CD14-positive monocyte (primary cell): ENCODE results near the gene CYTH3. TPM values are rescaled to one million over a fixed set of nuclear protein-coding genes. Genes with fewer than 3 reads are reported as not detected.

Experiments used
- DNase-seq, 3 donors: peaks; one replicate each; pipeline ENCODE4 v3.0.0-alpha.2; 2011 to 2022
- H2AFZ ChIP-seq: 2 replicates; pipeline ENCODE4 v1.6.0; 2012; ENCODE audit warnings: mild to moderate bottlenecking, low read depth, low read length, inconsistent platforms; ENCODE audit not compliant: insufficient read depth, poor library complexity, severe bottlenecking
- H3K27ac ChIP-seq, 2 donors: 1 replicate in 1 of 2; 2 replicates in 1 of 2; pipeline ENCODE4 v1.5.1; 2012 to 2013; ENCODE audit warnings: low read length in 2 of 2, control low read depth in 1 of 2, inconsistent platforms in 1 of 2, low read depth in 1 of 2, mild to moderate bottlenecking in 1 of 2
- H3K27me3 ChIP-seq, 2 donors: one replicate each; pipeline versions ENCODE4 v1.6.0 to v1.6.1; 2011 to 2013; ENCODE audit warnings: low read length in 2 of 2; ENCODE audit not compliant: control insufficient read depth in 2 of 2, insufficient read depth in 2 of 2
- H3K36me3 ChIP-seq, 2 donors: replicated peaks in 1 of 2; 1 replicate in 1 of 2; 2 replicates in 1 of 2; pipeline versions ENCODE4 v1.5.1 to v1.6.1; 2012 to 2013; ENCODE audit warnings: low read length in 2 of 2, control low read depth in 1 of 2, inconsistent platforms in 1 of 2, mild to moderate bottlenecking in 1 of 2; ENCODE audit not compliant: insufficient read depth in 2 of 2, control insufficient read depth in 1 of 2
- H3K4me1 ChIP-seq, 2 donors: 1 replicate in 1 of 2; 2 replicates in 1 of 2; pipeline versions ENCODE4 v1.5.1 to v1.6.1; 2012 to 2013; ENCODE audit warnings: low read length in 2 of 2, control low read depth in 1 of 2, inconsistent platforms in 1 of 2, mild to moderate bottlenecking in 1 of 2, moderate library complexity in 1 of 2; ENCODE audit not compliant: insufficient read depth in 2 of 2, control insufficient read depth in 1 of 2
- H3K4me2 ChIP-seq: replicated peaks from 2 replicates; pipeline ENCODE3; 2012; ENCODE audit warnings: low read length, moderate library complexity, mild to moderate bottlenecking; ENCODE audit not compliant: poor library complexity, severe bottlenecking; ENCODE audit errors: extremely low read depth
- H3K4me3 ChIP-seq, 3 experiments: fragments of 200-600 bp in 1 of 3; sonication (generic) in 1 of 3; replicated peaks in 1 of 3; 1 replicate in 2 of 3; 2 replicates in 1 of 3; pipeline ENCODE4 v1.5.1; 2011 to 2013; ENCODE audit warnings: low read length in 3 of 3, mild to moderate bottlenecking in 3 of 3, control low read depth in 2 of 3, low read depth in 2 of 3, inconsistent platforms in 1 of 3, moderate library complexity in 1 of 3
- H3K79me2 ChIP-seq: 2 replicates; pipeline ENCODE4 v1.6.0; 2012; ENCODE audit warnings: mild to moderate bottlenecking, control low read depth, inconsistent platforms, low read length, moderate library complexity; ENCODE audit not compliant: insufficient read depth
- H3K9ac ChIP-seq: 2 replicates; pipeline ENCODE4 v1.6.0; 2017; ENCODE audit warnings: low read length, mild to moderate bottlenecking; ENCODE audit not compliant: insufficient read depth, poor library complexity, severe bottlenecking
- H3K9me3 ChIP-seq, 2 donors: replicated peaks in 1 of 2; 1 replicate in 1 of 2; 2 replicates in 1 of 2; pipeline versions ENCODE4 v1.5.1 to v1.6.1; 2012 to 2013; ENCODE audit warnings: low read length in 2 of 2, control low read depth in 1 of 2; ENCODE audit not compliant: control insufficient read depth in 1 of 2, insufficient read depth in 1 of 2
- H4K20me1 ChIP-seq: 2 replicates; pipeline ENCODE4 v1.6.0; 2012; ENCODE audit warnings: mild to moderate bottlenecking, low read length, control low read depth, moderate library complexity; ENCODE audit not compliant: insufficient read depth
- H3K27ac Mint-ChIP-seq, 7 donors: one replicate each; pipeline ENCODE4 v1.8.0; 2020; ENCODE audit warnings: mild to moderate bottlenecking in 7 of 7, mixed read lengths in 7 of 7, moderate library complexity in 6 of 7, inconsistent platforms in 2 of 7
- H3K27me3 Mint-ChIP-seq, 3 donors: one replicate each; pipeline ENCODE4 v1.8.0; 2021 to 2022; ENCODE audit warnings: low read depth in 3 of 3, mild to moderate bottlenecking in 3 of 3, mixed read lengths in 3 of 3, moderate library complexity in 3 of 3, inconsistent platforms in 1 of 3
- H3K36me3 Mint-ChIP-seq, 2 donors: one replicate each; pipeline ENCODE4 v1.8.0; 2020; ENCODE audit warnings: mixed read lengths in 2 of 2, inconsistent platforms in 1 of 2, mild to moderate bottlenecking in 1 of 2
- H3K4me1 Mint-ChIP-seq: one replicate; pipeline ENCODE4 v1.8.0; 2020; ENCODE audit warnings: mild to moderate bottlenecking, mixed read lengths
- H3K4me3 Mint-ChIP-seq, 2 donors: one replicate each; pipeline ENCODE4 v1.8.0; 2020; ENCODE audit warnings: mild to moderate bottlenecking in 2 of 2, mixed read lengths in 2 of 2, moderate library complexity in 1 of 2
- H3K9me3 Mint-ChIP-seq, 7 donors: one replicate each; pipeline ENCODE4 v1.8.0; 2020 to 2022; ENCODE audit warnings: mixed read lengths in 7 of 7, mild to moderate bottlenecking in 6 of 7, moderate library complexity in 6 of 7, inconsistent platforms in 2 of 7
- whole genome bisulfite sequencing: methylation state at CpG from one replicate; pipeline ENCODE4 v1.1.5; 2013; ENCODE audit warnings: missing lambda C conversion rate; ENCODE audit not compliant: insufficient coverage; 5-methylcytosine and 5-hydroxymethylcytosine counted together
- intact Hi-C, 2 donors: fragments of 100-400 bp; cut with micrococcal nuclease; formaldehyde crosslinking; loops; one replicate each; pipeline versions ENCODE4 v1.15.0 to v1.15.1; 2023
- polyA plus RNA-seq, 3 donors: library from polyadenylated mRNA; depleted of rRNA in 1 of 3; unstranded in 2 of 3; stranded (reverse) in 1 of 3; fragments of 300-500 nt in 2 of 3; fragments of >200 nt in 1 of 3; fragmentation: Illumina TruSeq in 2 of 3; gene quantifications; 1 replicate in 2 of 3; 2 replicates in 1 of 3; pipeline ENCODE4 v1.2.3, GENCODE V29; 2012 to 2021
- TF ChIP-seq, protein P1 (sequence below): fragments of 200-600 bp; IDR thresholded peaks from one replicate; pipeline ENCODE4 v1.8.0; 2022; ENCODE audit warnings: antibody characterized with exemption, mild to moderate bottlenecking

Gene CYTH3
- polyA plus RNA-seq, 3 donors, result 1.3 to 8.5 (median 1.4) TPM

DNA sequence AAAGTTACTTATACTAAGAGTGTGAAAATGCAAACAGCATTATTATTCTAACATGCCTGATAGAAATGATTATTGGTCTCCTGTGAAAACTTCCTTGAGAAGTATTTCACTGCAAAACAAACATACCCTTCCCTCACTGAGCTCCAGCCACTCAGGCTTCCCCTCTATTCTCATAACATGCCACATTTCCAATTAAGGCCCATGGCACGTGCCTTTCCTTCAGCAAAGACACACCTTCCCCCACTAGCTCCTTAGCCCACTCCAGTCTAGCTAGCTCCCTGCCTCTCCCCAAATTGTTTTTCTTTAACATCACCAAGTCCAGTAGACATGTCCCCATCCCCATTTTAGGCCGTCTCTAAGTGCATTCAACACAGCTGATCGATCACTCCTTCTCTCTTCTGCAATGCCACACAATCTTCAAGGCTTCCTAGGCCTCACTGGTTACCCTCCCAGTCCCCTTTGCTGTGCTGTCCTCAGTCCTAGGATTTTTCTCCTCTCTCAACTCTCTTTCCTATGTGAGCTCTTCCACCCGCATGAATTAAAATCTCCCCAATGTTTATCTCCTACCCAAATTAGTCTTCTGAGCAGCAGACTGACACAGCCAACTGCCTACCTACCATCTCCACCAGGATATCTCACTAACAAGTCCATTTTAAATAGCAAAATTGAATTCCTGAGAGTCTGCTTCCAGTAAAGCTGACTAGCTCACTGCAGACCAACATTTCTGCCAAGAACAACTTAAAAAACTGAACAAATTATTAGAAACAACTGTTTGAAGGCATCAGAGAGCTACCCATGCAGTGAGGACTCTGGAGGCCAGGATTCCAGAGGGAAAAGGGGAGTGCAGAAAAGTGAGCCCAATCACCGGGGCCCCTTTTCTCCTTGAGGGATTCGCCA is 11.9 kb downstream of the CYTH3 start:
- H3K4me3 ChIP-seq, result no peak overlapping the region
- H3K4me1 ChIP-seq, result peaks cover 12 to 16% of the 10 kb centered on the region in 2 donors
- peaks cover 23% of the 10 kb centered on the region for H3K4me1 Mint-ChIP-seq
- no peaks in the 10 kb centered on the region for H3K9me3 Mint-ChIP-seq
- WGBS, result 93% methylated on average over 4 of the region's 6 CpGs
- intact Hi-C loops, result no loop called here
- no peak for DNase-seq
- H4K20me1 ChIP-seq, result peaks cover 25% of the 10 kb centered on the region
- H3K4me2 ChIP-seq, result no peak overlapping the region
- H3K79me2 ChIP-seq, result peaks cover 6% of the 10 kb centered on the region
- H3K27ac ChIP-seq, result no peak overlapping the region
- H3K36me3 Mint-ChIP-seq, result peaks cover 0 to 4% of the 10 kb centered on the region in 2 donors
- no peaks in the 10 kb centered on the region for H3K9me3 ChIP-seq
- H3K9ac ChIP-seq, result no peak overlapping the region
- no peak overlapping the region for H3K4me3 Mint-ChIP-seq
- no peak overlapping the region for H3K27ac Mint-ChIP-seq
- H2AFZ ChIP-seq, result no peak overlapping the region
- TF ChIP-seq, protein P1, sequence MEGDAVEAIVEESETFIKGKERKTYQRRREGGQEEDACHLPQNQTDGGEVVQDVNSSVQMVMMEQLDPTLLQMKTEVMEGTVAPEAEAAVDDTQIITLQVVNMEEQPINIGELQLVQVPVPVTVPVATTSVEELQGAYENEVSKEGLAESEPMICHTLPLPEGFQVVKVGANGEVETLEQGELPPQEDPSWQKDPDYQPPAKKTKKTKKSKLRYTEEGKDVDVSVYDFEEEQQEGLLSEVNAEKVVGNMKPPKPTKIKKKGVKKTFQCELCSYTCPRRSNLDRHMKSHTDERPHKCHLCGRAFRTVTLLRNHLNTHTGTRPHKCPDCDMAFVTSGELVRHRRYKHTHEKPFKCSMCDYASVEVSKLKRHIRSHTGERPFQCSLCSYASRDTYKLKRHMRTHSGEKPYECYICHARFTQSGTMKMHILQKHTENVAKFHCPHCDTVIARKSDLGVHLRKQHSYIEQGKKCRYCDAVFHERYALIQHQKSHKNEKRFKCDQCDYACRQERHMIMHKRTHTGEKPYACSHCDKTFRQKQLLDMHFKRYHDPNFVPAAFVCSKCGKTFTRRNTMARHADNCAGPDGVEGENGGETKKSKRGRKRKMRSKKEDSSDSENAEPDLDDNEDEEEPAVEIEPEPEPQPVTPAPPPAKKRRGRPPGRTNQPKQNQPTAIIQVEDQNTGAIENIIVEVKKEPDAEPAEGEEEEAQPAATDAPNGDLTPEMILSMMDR, result no peak
- no peaks in the 10 kb centered on the region for H3K27me3 ChIP-seq
- peaks cover 4 to 11% (median 7%) of the 10 kb centered on the region in 3 donors for H3K27me3 Mint-ChIP-seq
- H3K36me3 ChIP-seq, result no peaks in the 10 kb centered on the region

DNA sequence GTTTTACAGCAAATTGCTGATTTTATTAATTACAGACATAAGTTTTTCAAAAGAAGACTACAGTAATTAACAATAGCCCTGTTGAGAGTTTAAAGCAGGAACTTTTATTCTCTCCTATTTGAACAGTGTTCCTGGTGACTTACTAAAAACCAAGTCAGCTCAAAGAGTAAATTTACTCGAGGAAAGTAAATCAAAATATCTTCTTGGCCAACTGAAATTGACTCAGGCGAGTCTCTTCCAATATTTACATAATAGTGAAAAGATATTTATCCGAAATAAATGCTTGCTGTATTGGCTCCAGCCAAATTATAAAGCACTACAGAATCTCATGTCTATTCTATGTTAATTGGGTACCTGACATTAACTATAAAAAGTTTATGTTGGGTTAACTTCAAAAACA is 13.2 kb downstream of the CYTH3 start:
- H3K9ac ChIP-seq, result no peak overlapping the region
- TF ChIP-seq, protein P1, result no peak
- H3K36me3 Mint-ChIP-seq, result peaks cover 0 to 4% of the 10 kb centered on the region in 2 donors
- H3K4me1 Mint-ChIP-seq, result peaks cover 23% of the 10 kb centered on the region
- WGBS, result no CpG with 5 or more reads among the region's 3 CpGs
- no peak overlapping the region for H3K27ac ChIP-seq
- H3K79me2 ChIP-seq, result peaks cover 6% of the 10 kb centered on the region
- intact Hi-C loops, result no loop called here
- DNase-seq, result no peak
- no peak overlapping the region for H3K4me3 Mint-ChIP-seq
- H3K9me3 ChIP-seq, result no peaks in the 10 kb centered on the region
- H2AFZ ChIP-seq, result no peak overlapping the region
- H4K20me1 ChIP-seq, result peaks cover 31% of the 10 kb centered on the region
- no peaks in the 10 kb centered on the region for H3K36me3 ChIP-seq
- no peak overlapping the region for H3K4me2 ChIP-seq
- peaks cover 9 to 12% (median 9%) of the 10 kb centered on the region in 3 donors for H3K27me3 Mint-ChIP-seq
- peaks cover 12 to 16% of the 10 kb centered on the region in 2 donors for H3K4me1 ChIP-seq
- H3K4me3 ChIP-seq, result no peak overlapping the region
- H3K27me3 ChIP-seq, result no peaks in the 10 kb centered on the region
- no peak overlapping the region for H3K27ac Mint-ChIP-seq
- H3K9me3 Mint-ChIP-seq, result no peaks in the 10 kb centered on the region
